Endothelial cell of umbilical vein (primary cell): Measurements from ENCODE around the gene CHGA.

Experiments used
- EZH2 ChIP-seq: IDR thresholded peaks from 2 replicates; pipeline ENCODE4 v1.6.1; 2012; ENCODE audit warnings: borderline replicate concordance, low read depth, mild to moderate bottlenecking, moderate library complexity, low read length, inconsistent platforms; ENCODE audit not compliant: severe bottlenecking
- JUN ChIP-seq: IDR thresholded peaks from 2 replicates; pipeline ENCODE4 v1.6.1; 2011; ENCODE audit warnings: borderline replicate concordance, low read depth; ENCODE audit not compliant: insufficient read length, insufficient read depth
- MYC ChIP-seq: IDR thresholded peaks from one replicate; pipeline ENCODE4 v1.6.1; 2011; ENCODE audit warnings: mild to moderate bottlenecking, low read depth, low read length
- POLR2A ChIP-seq: IDR thresholded peaks from 2 replicates; pipeline ENCODE4 v1.6.1; 2012; ENCODE audit warnings: low read depth, mild to moderate bottlenecking, control low read depth, low read length
- POLR2AphosphoS5 ChIP-seq: IDR thresholded peaks from 2 replicates; pipeline ENCODE4 v1.6.1; 2012; ENCODE audit warnings: low read depth, mild to moderate bottlenecking, control low read depth, low read length, moderate library complexity; ENCODE audit not compliant: insufficient read depth
- TF ChIP-seq, protein P1 (sequence below), 2 donors: IDR thresholded peaks; 1 replicate in 1 of 2; 2 replicates in 1 of 2; pipeline ENCODE4 v1.5.1; 2011; ENCODE audit warnings: low read length in 2 of 2, mild to moderate bottlenecking in 2 of 2, moderate library complexity in 2 of 2, control low read depth in 1 of 2, inconsistent platforms in 1 of 2, low read depth in 1 of 2; ENCODE audit not compliant: insufficient read depth in 1 of 2; ENCODE audit errors: extremely low read depth in 1 of 2
- TF ChIP-seq, protein P2 (sequence below): IDR thresholded peaks from 2 replicates; pipeline ENCODE4 v1.6.1; 2011; ENCODE audit not compliant: insufficient read depth, insufficient read length

DNA sequence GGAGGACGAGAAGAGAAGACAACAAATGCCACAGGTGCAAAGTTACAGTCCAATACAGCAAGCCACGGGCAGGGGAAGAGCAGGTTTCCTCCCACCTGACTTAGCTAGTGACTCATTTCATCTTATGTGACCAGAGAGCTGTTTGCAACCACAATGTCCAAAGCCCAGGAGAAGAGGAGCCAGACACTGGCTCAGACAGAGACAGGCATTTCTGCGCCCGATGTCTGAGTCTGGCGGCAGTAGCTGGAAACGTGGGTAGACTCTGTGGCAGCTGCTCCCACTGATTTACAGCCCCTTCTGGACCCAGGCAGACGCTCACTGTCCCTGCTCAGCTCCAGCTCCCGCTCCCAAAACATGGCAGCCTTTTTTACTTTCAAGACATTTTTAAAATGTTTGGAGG lies 60.0 kb downstream of the CHGA start:
- TF ChIP-seq, protein P1, sequence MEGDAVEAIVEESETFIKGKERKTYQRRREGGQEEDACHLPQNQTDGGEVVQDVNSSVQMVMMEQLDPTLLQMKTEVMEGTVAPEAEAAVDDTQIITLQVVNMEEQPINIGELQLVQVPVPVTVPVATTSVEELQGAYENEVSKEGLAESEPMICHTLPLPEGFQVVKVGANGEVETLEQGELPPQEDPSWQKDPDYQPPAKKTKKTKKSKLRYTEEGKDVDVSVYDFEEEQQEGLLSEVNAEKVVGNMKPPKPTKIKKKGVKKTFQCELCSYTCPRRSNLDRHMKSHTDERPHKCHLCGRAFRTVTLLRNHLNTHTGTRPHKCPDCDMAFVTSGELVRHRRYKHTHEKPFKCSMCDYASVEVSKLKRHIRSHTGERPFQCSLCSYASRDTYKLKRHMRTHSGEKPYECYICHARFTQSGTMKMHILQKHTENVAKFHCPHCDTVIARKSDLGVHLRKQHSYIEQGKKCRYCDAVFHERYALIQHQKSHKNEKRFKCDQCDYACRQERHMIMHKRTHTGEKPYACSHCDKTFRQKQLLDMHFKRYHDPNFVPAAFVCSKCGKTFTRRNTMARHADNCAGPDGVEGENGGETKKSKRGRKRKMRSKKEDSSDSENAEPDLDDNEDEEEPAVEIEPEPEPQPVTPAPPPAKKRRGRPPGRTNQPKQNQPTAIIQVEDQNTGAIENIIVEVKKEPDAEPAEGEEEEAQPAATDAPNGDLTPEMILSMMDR (IDR thresholded peaks at IDR 0.05; ENCODE audit: extremely low read depth in 1 of 2, insufficient read depth in 1 of 2, low read depth in 1 of 2, low read length in 2 of 2): no peak
- no peak for TF ChIP-seq POLR2AphosphoS5
- TF ChIP-seq JUN: no peak
- no peak for TF ChIP-seq POLR2A
- TF ChIP-seq, protein P2, sequence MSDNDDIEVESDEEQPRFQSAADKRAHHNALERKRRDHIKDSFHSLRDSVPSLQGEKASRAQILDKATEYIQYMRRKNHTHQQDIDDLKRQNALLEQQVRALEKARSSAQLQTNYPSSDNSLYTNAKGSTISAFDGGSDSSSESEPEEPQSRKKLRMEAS: no peak
- TF ChIP-seq EZH2: no peak
- TF ChIP-seq MYC: no peak
